PFSK-1 (cell line): ENCODE results near the gene PANK4.

Experiments
- REST ChIP-seq, 2 experiments: IDR thresholded peaks; 2 replicates each; pipeline versions ENCODE4 v1.6.1 to v1.8.0; 2011 to 2012; ENCODE audit warnings: low read depth in 2 of 2, low read length in 2 of 2, control low read depth in 1 of 2, inconsistent platforms in 1 of 2, mild to moderate bottlenecking in 1 of 2, moderate library complexity in 1 of 2; ENCODE audit not compliant: insufficient read depth in 1 of 2
- TAF1 ChIP-seq: IDR thresholded peaks from 2 replicates; pipeline ENCODE4 v1.6.1; 2012; ENCODE audit warnings: low read length, control low read depth, borderline replicate concordance; ENCODE audit not compliant: insufficient read depth

GRCh38 chr1:2535981-2536380 is 9.6 kb upstream of the PANK4 start:
- TF ChIP-seq REST (IDR thresholded peaks at IDR 0.05; ENCODE audit: insufficient read depth in 1 of 2, low read depth in 2 of 2, low read length in 2 of 2), result no peak
- TF ChIP-seq TAF1, result no peak
